WTC11 (cell line): ENCODE data around the gene PAM16. TPM values are rescaled to one million over a fixed set of nuclear protein-coding genes. Genes with fewer than 3 reads are reported as not detected.

Experiments used
- ATAC-seq: fragments of 200-7000 bp; cut with Tn5 transposase; 2 replicates; pipeline ENCODE4 v1.10.0; 2021; ENCODE audit warnings: mild to moderate bottlenecking, moderate library complexity
- CTCF ChIA-PET: fragments of 300-600 bp; sonication (Branson Sonifier 250); formaldehyde crosslinking; loops from one replicate; lab custom pipeline; 2021; ENCODE audit warnings: antibody characterized with exemption; lab: Charles Lee
- POLR2A ChIA-PET: fragments of 350-600 bp; sonication (Branson Sonifier 250); formaldehyde crosslinking; loops from one replicate; lab custom pipeline; 2021; ENCODE audit warnings: antibody characterized with exemption; lab: Charles Lee
- DNase-seq: peaks from one replicate; pipeline ENCODE4 v3.0.0; 2021; ENCODE audit warnings: low spot score
- H3K27ac Mint-ChIP-seq: 2 replicates; pipeline ENCODE4 v1.8.0; 2021; ENCODE audit warnings: mixed read lengths
- H3K27me3 Mint-ChIP-seq: 2 replicates; pipeline ENCODE4 v1.8.0; 2021; ENCODE audit warnings: low read depth, mild to moderate bottlenecking, moderate library complexity, mixed read lengths
- H3K36me3 Mint-ChIP-seq: 2 replicates; pipeline ENCODE4 v1.8.0; 2021; ENCODE audit warnings: mixed read lengths
- H3K4me1 Mint-ChIP-seq: 2 replicates; pipeline ENCODE4 v1.8.0; 2022; ENCODE audit warnings: mixed read lengths
- H3K4me3 Mint-ChIP-seq: 2 replicates; pipeline ENCODE4 v1.8.0; 2021; ENCODE audit warnings: mild to moderate bottlenecking, moderate library complexity, mixed read lengths
- H3K9me3 Mint-ChIP-seq: 2 replicates; pipeline ENCODE4 v1.8.0; 2021; ENCODE audit warnings: mixed read lengths
- AFF4 ChIP-seq: sonication (generic); formaldehyde crosslinking; IDR thresholded peaks from 2 replicates; pipeline ENCODE4 v1.8.1; 2023; ENCODE audit warnings: mild to moderate bottlenecking, missing genetic modification reagents, borderline replicate concordance
- ATF2 ChIP-seq: sonication (generic); formaldehyde crosslinking; IDR thresholded peaks from 2 replicates; pipeline ENCODE4 v1.8.1; 2022; ENCODE audit warnings: low read depth, missing genetic modification reagents, borderline replicate concordance
- ATF6 ChIP-seq: sonication (generic); formaldehyde crosslinking; IDR thresholded peaks from 2 replicates; pipeline ENCODE4 v1.8.1; 2023; ENCODE audit warnings: mild to moderate bottlenecking, missing genetic modification reagents
- E2F5 ChIP-seq: sonication (generic); formaldehyde crosslinking; IDR thresholded peaks from 2 replicates; pipeline ENCODE4 v1.8.1; 2022; ENCODE audit warnings: mild to moderate bottlenecking, moderate library complexity, missing genetic modification reagents
- ELF4 ChIP-seq: sonication (generic); formaldehyde crosslinking; IDR thresholded peaks from 2 replicates; pipeline ENCODE4 v1.8.1; 2022; ENCODE audit warnings: low read depth, mild to moderate bottlenecking, moderate library complexity, missing genetic modification reagents
- ERG ChIP-seq: fragments of 250-450 bp; sonication (Bioruptor Pico); IDR thresholded peaks from 2 replicates; pipeline ENCODE4 v1.8.0; 2021; ENCODE audit warnings: mild to moderate bottlenecking
- ESRRA ChIP-seq: sonication (generic); formaldehyde crosslinking; IDR thresholded peaks from 2 replicates; pipeline ENCODE4 v1.8.1; 2022; ENCODE audit warnings: mild to moderate bottlenecking, missing genetic modification reagents, borderline replicate concordance
- HMGXB4 ChIP-seq: sonication (generic); formaldehyde crosslinking; IDR thresholded peaks from 2 replicates; pipeline ENCODE4 v1.8.1; 2023; ENCODE audit warnings: mild to moderate bottlenecking, moderate library complexity, missing genetic modification reagents
- PRDM15 ChIP-seq: sonication (generic); formaldehyde crosslinking; IDR thresholded peaks from 2 replicates; pipeline ENCODE4 v1.8.0; 2022; ENCODE audit warnings: missing genetic modification reagents
- TP53 ChIP-seq: sonication (generic); formaldehyde crosslinking; IDR thresholded peaks from 2 replicates; pipeline ENCODE4 v1.8.1; 2023; ENCODE audit warnings: mild to moderate bottlenecking, missing genetic modification reagents
- USF1 ChIP-seq: sonication (generic); formaldehyde crosslinking; IDR thresholded peaks from 2 replicates; pipeline ENCODE4 v1.8.0; 2022; ENCODE audit warnings: mild to moderate bottlenecking, missing genetic modification reagents
- ZNF121 ChIP-seq: sonication (generic); formaldehyde crosslinking; IDR thresholded peaks from 2 replicates; pipeline ENCODE4 v1.8.0; 2023; ENCODE audit warnings: missing genetic modification reagents
- ZNF138 ChIP-seq: sonication (generic); formaldehyde crosslinking; conservative IDR thresholded peaks from 2 replicates; pipeline ENCODE4 v1.8.1; 2022; ENCODE audit warnings: mild to moderate bottlenecking, moderate library complexity, missing genetic modification reagents
- ZNF396 ChIP-seq: fragments of 250-450 bp; sonication (Bioruptor Pico); IDR thresholded peaks from 2 replicates; pipeline ENCODE4 v1.8.0; 2021; ENCODE audit warnings: mild to moderate bottlenecking, moderate library complexity, borderline replicate concordance
- total RNA-seq: library from RNA; stranded (reverse); gene quantifications from 3 replicates; pipeline ENCODE4 v1.2.3, GENCODE V29; 2021

The PAM16 gene
- total RNA-seq, 1 experiment from 2014 or later: 88.9 TPM

GRCh38 chr16:4381072-4381934, 30.2 kb upstream of the PAM16 start (continued):
- TF ChIP-seq ATF6 (CRISPR knock-in tag) (no peak), TP53 (no peak), ZNF396 (CRISPR knock-in tag) (no peak)

- H3K36me3 Mint-ChIP-seq: no peaks in the 10 kb centered on the region
- TF ChIP-seq ZNF138 (CRISPR knock-in tag): no peak
- no peak for TF ChIP-seq USF1
- no peak for TF ChIP-seq ELF4
- no peak for TF ChIP-seq AFF4
- TF ChIP-seq ESRRA: 0 out of 2 replicates have a peak, but pooled peaks have one; percentile 10
- TF ChIP-seq E2F5: no peak
- TF ChIP-seq PRDM15 (CRISPR knock-in tag): no peak
- TF ChIP-seq HMGXB4 (CRISPR knock-in tag): no peak
- no peak for TF ChIP-seq ERG (CRISPR knock-in tag)
- peak; percentile 71 for TF ChIP-seq ZNF121 (CRISPR knock-in tag)
- no peak for TF ChIP-seq ATF2 (CRISPR knock-in tag)
- TF ChIP-seq TP53: no peak
- no peaks in the 10 kb centered on the region for H3K9me3 Mint-ChIP-seq
- peak overlapping the region; percentile 78 for H3K27ac Mint-ChIP-seq
- POLR2A ChIA-PET: interaction anchor here (1.5 to 3.4 kb wide), 2 partner anchors 9 to 12 kb away, joined by 4 to 25 read pairs; no protein-coding TSS in a partner anchor
- no peaks in the 10 kb centered on the region for H3K27me3 Mint-ChIP-seq
- ATAC-seq (no peak), DNase-seq (no peak)
- CTCF ChIA-PET: interaction anchor here (1.4 to 11.7 kb wide), 5 partner anchors 11 to 23 kb away, joined by 5 to 273 read pairs (median 80); no protein-coding TSS in a partner anchor
- no peak overlapping the region for H3K4me3 Mint-ChIP-seq
- H3K4me1 Mint-ChIP-seq: peaks cover 29% of the 10 kb centered on the region
Measured at GRCh38 chr16:4380119-4381063, 29.3 kb upstream of the PAM16 start.
